Femur (tissue), 1 donor: ENCODE data around the gene AKT3.

Experiments used
- DNase-seq: peaks from one replicate; pipeline ENCODE4 v3.0.0-alpha.2; 2017

The AKT3 gene

GRCh38 chr1:243482141-243483022 lies 367.7 kb downstream of the AKT3 start:
- DNase-seq: no peak

DNA sequence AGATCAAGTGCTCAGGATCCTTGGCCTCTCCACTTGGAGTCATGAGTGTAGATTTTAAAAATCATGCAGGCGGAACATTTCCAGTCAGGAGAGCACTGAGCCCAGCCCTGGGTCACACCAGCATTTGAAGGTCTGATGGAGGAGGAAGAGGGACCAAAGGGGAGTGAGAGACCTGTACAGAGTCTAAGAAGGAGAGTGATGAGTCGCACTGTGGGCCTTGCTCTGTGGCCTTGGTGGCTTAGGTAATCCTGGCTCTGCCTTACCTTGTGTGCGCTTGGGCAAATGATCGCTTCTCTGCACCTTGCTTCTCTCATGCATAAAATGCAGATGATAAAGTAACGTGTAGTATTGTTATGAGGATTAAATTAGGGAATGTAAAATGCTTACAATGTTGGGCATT lies 368.9 kb downstream of the AKT3 start:
- DNase-seq: no peak

DNA sequence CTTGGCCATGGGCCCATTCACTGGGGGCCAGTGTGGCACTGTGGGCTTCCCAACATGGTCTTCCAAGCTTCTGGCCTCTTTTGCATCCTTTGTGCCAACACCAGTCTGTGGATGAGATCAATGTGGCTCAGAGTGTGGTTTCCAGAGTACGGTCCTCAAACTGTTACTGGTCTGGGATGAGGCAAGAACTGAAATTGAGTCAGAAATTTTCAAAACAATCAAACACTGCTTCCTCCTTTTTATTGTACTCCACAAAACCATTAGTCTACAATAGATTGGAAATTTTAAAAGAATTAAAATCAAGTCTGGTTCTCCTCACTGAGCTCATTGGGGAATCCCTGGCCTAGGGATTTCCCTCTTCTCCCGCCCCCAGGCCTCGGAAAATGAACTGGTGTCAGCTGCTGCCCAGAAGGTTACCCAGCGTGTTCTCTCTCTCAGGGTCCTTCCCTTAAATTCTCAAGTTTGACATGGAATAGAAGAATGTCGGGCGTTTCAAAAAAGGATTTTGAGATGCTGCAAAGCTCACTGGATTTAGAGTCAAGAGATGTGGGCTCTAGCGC lies 372.2 kb downstream of the AKT3 start:
- DNase-seq: no peak

DNA sequence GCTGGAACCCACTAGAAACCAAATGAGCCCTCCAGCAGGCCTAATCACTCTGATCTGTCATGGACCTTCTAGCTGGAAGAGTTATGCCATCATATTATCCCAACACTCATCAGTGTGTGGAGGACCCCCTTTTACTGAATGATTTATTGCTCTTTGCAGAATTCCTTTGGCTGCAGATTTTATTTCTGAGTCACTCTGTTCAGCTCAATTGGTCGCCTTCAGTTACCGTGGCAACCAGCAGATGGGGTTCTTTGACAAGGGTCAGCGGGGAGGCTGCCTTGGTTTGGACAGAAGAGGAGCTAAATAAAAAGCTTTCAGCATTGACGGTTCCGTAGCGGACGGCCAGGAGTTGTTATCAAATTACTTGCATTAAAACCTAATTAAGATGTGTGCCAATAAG lies 374.1 kb downstream of the AKT3 start:
- no peak for DNase-seq

DNA sequence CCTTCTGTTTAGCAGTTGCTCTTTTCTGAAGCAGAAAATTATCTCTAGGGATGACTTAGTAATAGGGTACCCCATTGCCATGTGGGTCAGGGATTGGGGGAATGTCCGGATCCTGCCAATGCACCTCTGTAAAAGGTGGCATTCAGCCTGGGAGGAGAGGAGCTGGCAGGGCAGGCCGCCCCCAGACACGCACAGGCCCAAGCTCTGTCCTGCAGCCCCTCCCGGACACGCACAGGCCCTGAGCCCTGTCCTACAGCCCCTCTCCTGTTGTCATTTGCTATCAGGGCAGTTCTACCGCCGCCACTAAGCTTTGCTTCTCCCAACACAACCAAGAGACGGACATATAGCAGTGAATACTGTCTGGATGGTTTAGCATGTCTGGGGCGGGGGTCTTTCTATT lies 375.1 kb downstream of the AKT3 start:
- DNase-seq: no peak

DNA sequence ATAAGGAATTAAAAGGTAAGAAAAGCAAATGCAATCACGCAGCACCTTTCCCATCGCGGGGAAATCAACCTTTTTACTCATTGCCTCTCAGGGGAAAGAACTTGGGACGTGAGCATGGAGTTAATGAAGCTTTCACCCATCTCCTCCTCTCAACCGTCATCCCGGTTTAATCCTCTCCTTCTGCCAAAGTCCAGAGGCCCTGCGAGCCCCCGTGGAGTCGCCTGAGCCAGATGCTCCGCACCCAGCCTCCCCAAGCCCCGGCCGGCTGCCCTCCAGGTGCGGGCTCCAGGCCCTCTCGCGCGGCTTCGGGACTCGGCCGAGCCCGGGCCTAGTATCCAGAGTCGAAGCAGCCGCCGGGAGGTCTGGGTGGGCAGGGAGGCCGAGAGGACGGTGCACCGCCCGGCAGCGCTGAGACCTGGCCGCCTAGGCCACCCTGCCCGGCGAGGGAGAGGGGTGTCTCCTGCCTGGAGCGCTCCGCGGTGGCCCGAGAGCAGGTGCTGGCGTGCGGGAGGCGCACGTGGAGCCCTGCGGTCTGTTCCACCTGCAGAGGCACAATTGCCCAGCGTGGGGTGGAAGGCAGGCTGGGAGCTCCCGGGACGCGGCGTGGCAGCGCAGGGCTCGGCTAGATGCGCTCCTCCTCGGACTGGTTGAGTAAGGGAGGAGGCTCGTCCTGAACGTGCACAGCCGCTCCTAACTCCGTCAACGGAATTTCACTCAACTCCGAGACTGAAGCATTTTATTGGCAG lies 375.7 kb downstream of the AKT3 start:
- no peak for DNase-seq

DNA sequence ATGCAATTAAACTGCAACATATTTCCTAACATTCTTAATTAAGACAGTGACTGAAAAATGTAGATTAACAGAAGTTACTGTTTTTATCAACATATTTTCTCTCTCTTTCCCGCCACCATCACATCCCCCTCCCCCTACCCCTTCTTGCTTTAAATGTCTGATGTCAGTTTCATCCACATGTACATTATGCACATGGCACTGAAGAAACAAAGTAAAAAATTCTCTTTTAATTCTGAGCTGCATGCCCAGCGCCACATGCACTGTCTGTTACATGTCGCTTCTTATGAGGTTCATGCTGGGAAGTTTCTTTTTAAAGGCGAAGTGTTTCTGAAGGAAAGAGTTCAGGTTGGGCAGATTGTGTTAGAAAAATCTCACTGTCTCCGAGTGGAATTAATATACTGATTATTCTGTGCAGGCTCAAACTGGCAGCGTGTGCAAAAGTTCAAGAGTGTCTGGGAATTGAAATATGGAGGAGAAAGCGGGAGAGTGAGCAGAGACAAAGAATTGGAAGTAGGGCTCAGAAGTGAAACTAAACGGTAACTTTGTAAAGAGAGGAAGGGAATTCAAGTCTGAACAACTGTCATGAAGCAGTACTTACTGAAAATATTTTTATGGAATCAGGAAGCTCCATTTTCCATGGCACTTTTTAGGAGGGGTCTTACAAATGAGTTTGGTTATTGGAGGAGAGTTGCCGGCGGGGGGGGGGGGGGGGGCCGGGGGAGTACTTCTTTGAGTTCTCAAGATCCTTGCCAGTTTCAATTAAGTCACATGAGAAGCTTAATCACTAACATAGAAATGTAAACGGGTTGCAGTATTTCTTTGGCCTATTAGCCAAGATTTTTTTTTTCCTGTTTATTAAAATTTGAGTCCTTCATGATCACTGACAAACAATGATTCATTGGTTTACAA lies 376.6 kb downstream of the AKT3 start:
- no peak for DNase-seq

- DNase-seq: no peak
Observed at GRCh38 chr1:243471754-243472745, 378.0 kb downstream of the AKT3 start.

DNA sequence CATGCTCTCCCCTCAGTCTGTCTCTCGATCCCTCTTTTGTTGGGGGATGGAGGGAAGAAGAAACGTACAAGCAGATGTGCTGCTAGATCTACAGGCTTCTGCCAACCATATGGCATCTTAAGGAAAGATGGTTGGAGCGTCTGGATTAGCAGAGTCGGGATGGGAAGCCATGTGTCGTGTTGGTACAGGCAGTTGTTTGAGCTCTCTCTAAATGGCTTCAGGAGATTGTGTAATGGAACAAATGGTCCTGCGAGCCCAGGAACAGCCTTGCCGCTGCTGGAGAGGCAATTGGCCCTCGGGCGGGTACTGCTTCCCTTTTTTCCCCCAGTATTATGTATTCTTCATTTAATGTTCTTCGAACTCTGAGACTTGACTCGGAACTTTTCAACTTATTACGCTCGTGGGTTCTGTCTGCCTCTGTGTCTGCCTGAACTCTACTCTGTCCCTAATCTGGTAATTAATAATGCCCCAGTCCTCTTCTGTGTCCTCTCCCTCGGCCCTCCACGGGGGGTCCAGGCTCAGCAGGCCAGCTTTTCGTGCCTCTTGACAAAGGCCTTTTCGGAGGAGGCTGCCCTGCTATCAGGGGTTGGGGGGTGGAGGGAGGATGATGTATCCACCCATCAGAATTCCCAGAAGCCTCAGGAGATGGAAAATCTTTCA lies 378.9 kb downstream of the AKT3 start:
- DNase-seq: no peak

DNA sequence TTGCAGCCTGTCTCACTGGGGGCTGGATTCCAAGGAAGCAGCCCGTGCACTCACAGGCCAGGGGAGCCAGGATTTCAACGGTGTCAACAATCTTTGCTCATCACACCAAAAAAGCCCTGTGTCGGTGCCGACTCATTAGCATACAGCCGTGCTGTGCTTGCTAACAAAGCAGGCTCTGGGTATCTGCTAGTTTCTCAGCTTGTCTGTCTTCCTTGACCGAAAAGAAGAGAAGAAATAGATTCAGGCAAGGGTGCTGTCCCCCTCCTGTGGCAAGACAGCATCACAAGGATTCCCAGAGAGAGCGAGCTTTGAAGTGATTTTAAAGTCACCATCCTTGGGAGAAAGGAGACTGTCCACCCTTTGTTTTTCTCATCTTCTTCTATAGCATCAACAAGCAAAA lies 379.5 kb downstream of the AKT3 start:
- no peak for DNase-seq

GRCh38 chr1:243469497-243469896 lies 380.5 kb downstream of the AKT3 start:
- DNase-seq: no peak

DNA sequence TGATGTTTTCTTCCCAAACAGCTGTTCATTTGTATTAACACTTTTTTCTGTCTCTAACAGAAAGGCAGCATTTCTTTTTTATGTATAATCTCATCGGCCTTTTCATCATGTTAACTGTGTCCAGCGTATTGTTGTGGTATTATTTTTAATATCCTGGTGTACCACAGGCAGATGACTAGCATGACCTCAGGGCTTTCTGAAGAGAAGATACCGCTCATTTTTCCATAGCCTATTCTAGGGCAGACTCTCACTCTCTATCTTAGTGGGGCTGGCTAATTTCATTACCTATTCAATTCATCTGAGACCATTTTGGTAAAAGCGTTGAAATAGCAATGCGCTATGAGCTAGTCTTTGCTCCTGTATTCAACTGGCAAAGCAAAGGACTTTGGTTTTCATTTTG lies 384.3 kb downstream of the AKT3 start:
- DNase-seq: no peak

GRCh38 chr1:243465081-243465480 lies 385.0 kb downstream of the AKT3 start:
- no peak for DNase-seq

DNA sequence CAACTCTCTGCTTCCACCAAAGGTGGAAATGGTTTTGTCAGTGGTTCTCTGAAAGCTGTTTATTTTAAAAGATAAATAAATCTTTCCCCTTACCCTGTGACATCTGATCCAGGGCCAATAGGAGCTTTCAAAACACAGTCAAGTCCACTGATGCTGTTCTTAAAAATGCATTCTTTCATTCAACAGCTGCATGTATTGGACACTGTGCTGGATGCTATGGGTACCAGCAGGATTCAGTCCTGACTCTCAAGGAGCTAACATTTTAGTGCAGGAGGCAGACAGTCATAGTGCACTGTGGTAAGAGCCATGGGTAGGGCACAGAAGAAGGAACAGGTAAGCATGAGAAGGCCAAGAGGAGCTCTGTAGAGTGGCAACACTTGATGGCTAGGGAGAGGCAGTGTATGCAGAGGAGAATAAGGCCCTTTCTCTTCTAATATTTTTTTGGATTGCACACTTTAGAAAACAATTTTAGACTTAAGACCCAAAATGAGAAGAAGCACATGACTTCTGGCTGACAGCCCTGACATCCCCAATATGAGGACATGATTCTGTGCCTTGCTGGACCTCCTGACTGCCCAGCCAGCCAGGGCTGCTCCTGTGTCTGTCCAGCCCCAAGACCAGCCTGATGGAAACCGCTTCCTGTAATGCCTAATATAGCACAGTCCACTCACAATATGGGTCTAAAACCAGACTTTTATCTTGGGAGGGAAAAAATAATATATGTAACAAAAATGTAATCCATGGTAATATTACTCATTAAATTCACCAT lies 386.9 kb downstream of the AKT3 start:
- no peak for DNase-seq

GRCh38 chr1:243461700-243462099 lies 388.3 kb downstream of the AKT3 start:
- no peak for DNase-seq

- no peak for DNase-seq
Observed at GRCh38 chr1:243459059-243459458, 391.0 kb downstream of the AKT3 start.

- DNase-seq: no peak
Observed at GRCh38 chr1:243457363-243457982, 392.6 kb downstream of the AKT3 start.

GRCh38 chr1:243455760-243456651 lies 394.0 kb downstream of the AKT3 start:
- DNase-seq: no peak
